SW 1271 (cell line): ENCODE results near the gene WDFY4.

Experiments
- DNase-seq, 2 experiments: peaks; one replicate each; lab custom pipeline; 2025; lab: John Stamatoyannopoulos, UW

WDFY4 gene

DNA sequence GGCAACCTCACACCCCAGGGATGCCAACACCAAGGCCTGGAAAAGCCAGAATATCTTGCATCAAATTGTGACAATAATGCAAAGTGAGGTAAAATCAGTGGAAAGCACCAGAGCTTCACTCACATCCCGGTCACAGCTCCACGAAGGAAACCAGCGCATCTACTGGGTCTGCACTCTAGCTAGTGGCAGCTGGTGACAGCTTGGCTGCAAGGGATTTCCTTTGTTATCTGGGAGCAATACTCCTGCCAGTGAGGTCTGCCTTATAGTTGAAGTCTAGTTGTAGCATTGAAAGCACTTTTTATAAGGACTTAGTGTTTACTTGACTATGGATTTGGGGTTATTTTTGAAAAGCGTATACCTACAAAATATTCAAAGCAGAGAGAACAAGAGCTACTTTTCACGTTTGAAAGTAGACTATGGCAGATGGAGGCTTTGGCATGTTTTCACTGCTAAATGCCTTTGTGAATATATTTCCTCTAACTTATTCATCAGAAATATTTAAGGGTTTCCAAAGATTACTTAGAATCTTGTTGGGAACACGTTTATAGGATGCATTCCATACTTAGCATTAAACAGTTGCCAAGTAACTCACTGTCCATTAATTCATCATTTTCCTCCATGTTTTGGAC, 26.1 kb downstream of the WDFY4 start:
- DNase-seq, result no peak

GRCh38 chr10:48711830-48712229, 27.2 kb downstream of the WDFY4 start:
- DNase-seq, result no peak

DNA sequence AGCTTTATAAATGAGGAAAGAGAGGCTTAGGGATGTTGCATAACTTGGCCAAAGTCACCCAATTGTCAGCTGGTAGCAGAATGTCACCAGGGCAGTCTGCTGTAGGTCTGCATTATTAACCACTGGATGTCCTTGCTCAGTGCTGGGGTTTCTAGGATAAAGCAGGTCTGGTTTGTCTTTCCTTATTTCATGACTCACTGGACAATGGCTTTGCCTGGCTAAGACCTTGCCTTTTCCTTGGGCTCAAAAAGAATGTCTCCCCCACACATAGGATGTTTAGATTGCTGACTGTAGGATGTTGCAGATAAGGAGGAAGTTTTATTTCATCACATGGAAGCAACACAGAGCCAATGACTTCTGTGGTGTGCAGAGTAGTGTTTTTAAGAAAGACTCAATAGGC, 29.4 kb downstream of the WDFY4 start:
- no peak for DNase-seq

- no peak for DNase-seq
Observed at GRCh38 chr10:48716416-48716815, 31.7 kb downstream of the WDFY4 start.

DNA sequence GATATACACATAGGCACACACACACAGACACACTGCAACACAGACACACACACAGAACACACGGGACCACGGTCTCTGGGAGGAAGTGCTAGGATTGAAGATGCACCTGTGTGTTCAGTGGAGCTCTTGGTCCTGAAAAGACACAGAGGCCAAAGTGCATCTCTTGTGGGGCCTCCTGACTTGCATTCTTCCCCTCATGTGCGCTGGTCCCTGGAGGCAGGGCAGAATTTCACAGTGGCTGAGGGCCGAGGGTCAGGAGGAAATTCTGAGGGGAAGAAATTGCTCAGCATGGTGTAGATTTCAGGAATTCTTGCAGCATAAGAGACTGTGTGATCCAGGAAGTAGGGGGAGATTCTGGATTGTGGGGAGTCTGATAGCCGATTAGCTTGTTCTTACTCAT, 35.9 kb downstream of the WDFY4 start:
- DNase-seq, result no peak

DNA sequence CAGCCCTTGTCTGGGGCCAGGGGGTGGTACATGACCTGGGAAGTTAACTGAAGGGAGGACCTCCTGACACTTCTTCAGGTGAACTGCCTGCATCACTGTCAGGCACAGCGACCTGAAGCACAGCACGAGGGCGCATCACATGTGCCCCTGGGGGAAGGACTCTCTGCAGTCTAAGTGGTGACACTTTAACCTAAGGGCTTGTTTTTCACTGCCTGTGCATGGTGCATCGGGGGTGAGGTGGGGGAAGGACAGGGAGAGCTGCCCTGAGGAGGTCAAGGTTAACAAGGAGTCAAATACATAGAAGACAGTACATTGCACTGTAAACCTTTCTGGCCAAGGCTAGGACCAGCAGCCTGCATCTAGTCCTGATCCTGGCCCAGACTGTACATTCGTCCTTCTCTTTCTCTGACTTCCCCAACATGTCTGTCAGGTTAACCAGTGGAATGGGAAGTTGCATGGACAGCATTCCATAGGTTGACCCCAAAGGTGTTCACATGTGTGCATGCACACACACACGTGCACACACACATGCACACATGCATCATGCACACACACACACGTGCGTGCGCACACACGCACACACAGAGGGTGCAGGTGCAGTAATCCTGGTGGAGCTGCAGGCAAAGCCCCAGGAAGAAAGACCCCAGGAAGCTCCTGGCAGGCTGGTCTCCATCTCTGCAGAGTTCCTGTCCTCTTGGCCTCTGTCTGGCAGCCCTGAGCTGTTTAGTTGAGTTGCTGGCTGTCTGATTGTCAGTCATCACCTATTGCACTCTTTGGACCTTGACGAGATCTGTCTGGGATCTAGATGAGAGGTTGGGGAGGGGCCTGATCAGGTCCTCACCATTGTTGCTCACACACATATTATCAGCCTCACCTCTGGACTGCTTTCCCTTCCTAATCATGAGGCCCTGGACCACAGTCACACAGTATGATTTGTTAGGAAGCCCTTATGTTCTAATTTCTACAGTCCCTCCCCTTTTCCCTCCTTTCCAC, 37.8 kb downstream of the WDFY4 start:
- DNase-seq, result no peak

DNA sequence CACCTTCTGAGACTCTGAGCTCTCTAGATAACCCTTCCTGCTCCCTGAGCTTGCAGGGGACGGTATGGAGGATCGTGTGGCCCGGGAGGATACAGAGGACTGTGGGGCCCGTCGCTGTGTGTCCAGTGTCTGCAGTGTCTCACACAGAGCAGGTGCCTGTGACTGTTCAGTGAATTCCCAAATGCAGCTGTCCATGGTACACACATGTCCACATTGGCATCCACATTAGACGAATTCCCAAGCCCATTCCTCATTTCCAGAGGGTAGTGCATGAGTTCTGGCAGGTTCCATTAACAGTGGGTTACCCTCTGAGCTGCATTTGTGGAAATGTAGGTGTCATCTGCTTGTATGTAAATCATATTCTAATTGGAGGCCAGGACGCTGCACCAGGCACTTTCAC, 39.5 kb downstream of the WDFY4 start:
- DNase-seq, result no peak

- no peak for DNase-seq
Observed at GRCh38 chr10:48725708-48726107, 41.0 kb downstream of the WDFY4 start.

- DNase-seq, result no peak
Observed at GRCh38 chr10:48727866-48728265, 43.2 kb downstream of the WDFY4 start.

- no peak for DNase-seq
Observed at GRCh38 chr10:48729222-48729621, 44.5 kb downstream of the WDFY4 start.

GRCh38 chr10:48729941-48730457, 45.3 kb downstream of the WDFY4 start:
- no peak for DNase-seq

DNA sequence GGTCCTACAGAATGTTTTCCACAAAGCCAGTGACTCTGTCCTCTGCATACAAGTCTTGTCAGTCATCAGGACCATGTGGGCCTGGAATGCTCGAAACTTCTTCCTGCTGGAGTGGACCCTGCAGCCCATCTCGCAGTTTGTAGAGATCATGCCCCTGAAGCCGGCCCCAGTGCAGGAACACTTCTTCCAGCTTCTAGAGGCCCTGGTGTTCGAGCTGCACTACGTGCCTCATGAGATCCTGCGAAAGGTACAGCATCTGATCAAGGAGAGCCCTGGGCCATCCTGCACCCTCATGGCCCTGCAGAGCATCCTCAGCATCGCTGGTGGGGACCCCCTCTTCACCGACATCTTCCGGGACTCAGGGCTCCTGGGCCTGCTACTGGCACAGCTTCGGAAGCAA, 46.5 kb downstream of the WDFY4 start:
- no peak for DNase-seq

GRCh38 chr10:48731654-48732053, 47.0 kb downstream of the WDFY4 start:
- no peak for DNase-seq

DNA sequence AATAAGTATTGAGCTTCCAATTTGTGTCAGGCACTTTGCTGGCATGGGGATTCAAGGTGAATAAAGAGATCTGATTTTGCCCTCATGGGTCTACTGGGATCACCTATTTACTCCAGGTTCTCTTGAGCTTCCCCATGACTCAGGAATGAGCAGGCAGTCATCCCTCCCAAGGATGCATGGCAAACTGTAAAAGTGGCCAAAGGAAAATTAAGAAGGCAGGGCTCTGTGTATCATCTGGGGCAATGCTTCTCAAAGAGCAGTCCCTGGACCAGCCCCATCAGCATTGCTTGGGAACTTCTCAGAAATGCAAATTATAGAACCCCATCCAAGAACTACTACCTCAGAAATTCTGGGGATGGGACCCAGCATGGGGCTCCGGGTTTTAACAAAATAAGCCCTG, 48.7 kb downstream of the WDFY4 start:
- DNase-seq, result no peak

GRCh38 chr10:48735836-48736390, 51.2 kb downstream of the WDFY4 start:
- DNase-seq, result no peak

DNA sequence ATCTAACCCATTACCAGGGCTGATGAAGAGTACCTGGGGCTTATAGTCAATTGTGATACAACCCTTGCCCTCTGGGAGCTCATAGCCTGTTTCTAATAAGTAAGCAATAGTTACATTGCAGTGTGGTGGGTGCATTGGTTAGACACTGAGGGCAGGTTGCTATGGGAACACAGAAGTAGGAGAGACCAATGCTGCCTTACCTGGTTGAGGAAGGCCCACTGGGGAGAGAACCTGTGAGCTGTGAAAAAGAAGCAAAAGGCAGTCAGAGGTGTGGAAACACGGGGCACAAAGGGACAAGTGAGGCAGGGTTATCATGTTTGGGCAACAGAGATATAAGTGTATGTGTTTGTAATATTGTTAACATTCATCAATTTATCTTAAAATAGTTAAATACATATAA, 51.9 kb downstream of the WDFY4 start:
- no peak for DNase-seq

- DNase-seq, result no peak
Observed at GRCh38 chr10:48737886-48738285, 53.2 kb downstream of the WDFY4 start.

DNA sequence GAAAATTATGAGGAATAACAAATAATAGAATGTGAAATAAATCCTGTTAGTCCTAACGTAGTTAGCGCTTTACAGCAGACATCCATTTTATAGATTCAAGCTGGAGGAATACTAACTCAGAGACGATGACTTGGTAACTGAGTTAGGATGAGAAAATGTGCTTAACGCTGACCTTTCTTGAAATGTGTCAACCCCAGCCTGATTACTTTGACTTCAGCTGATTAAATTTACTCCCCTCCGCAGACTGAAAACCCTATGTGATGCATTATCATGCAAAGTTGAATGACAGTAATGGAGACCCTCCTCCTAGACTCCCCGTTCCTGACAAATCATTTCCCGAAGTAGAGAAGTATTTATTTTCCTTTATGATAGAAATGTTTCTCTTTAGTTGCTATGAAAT, 54.5 kb downstream of the WDFY4 start:
- no peak for DNase-seq

DNA sequence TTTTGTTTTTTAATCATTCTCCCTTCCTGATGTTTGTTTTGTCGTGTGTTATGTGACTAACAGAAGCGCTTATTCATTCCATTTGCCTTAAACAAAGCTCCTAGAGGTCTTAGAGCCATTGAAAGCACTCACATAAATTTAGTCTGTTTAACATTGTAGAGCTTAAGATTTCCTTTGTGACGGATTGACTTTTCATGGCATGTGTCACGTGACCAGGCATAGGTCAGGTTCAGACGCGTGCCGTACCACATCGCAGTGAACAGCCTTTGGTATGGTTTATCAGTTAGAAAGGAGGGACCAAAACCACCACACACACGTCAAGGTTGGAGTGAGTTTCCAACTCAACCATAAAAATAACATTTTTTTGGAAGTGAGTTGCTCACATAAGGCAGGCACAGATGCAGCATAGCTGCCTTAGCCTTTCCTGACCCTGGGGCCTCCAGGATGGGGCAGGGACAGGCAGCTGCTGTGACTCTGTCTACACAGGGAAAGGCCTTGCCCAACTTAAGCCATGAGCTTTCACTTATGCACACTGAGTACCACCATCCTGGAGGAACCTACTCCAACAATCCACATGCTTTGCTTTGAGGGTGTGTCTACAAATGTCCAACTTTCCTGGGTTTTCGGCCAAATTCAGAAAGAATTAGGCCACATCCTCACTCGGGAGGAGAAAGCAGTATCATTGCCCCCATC, 55.5 kb downstream of the WDFY4 start:
- DNase-seq, result no peak

GRCh38 chr10:48740988-48741387, 56.3 kb downstream of the WDFY4 start:
- no peak for DNase-seq

GRCh38 chr10:48742891-48743860, 58.5 kb downstream of the WDFY4 start:
- no peak for DNase-seq
